Transverse colon (tissue), 3 donors: Measurements from ENCODE around the gene ARHGAP5.
"Not testable (repeated sequence)": the region's sequence is repeated elsewhere in the genome, so short reads cannot be mapped to it uniquely, and the experiment has no call there.

Experiments
- POLR2A ChIP-seq: fragments of 450-650 bp; IDR thresholded peaks from one replicate; pipeline ENCODE4 v1.6.1; 2016; ENCODE audit warnings: antibody characterized with exemption, mild to moderate bottlenecking, moderate library complexity
- TF ChIP-seq, protein P1 (sequence below), 5 experiments: fragments of 200-600 bp in 3 of 5; fragments of 450-650 bp in 2 of 5; sonication (generic) in 3 of 5; IDR thresholded peaks; 1 replicate in 2 of 5; 2 replicates in 3 of 5; pipeline ENCODE4 v1.5.1; 2016 to 2017; ENCODE audit warnings: antibody characterized with exemption in 5 of 5, inconsistent platforms in 3 of 5, mild to moderate bottlenecking in 2 of 5, moderate library complexity in 1 of 5

DNA sequence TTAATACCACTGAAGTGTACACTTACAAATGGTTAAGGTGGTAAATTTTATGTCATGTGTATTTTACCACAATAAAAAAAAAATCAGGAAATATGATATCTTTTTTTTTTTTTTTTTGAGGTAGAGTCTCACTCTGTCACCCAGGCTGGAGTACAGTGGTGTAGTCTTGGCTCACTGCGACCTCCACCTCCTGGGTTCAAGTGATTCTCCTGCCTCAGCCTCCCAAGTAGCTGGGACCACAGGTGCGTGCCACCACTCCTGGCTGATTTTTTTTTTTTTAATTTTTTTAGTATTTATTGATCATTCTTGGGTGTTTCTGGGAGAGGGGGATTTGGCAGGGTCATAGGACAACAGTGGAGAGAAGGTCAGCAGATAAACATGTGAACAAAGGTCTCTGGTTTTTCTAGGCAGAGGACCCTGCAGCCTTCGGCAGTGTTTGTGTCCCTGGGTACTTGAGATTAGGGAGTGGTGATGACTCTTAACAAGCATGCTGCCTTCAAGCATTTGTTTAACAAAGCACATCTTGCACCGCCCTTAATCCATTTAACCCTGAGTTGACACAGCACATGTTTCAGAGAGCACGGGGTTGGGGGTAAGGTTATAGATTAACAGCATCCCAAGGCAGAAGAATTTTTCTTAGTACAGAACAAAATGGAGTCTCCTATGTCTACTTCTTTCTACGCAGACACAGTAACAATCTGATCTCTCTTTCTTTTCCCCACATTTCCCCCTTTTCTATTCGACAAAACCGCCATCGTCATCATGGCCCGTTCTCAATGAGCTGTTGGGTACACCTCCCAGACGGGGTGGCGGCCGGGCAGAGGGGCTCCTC lies 50.0 kb downstream of the ARHGAP5 start:
- TF ChIP-seq, protein P1, sequence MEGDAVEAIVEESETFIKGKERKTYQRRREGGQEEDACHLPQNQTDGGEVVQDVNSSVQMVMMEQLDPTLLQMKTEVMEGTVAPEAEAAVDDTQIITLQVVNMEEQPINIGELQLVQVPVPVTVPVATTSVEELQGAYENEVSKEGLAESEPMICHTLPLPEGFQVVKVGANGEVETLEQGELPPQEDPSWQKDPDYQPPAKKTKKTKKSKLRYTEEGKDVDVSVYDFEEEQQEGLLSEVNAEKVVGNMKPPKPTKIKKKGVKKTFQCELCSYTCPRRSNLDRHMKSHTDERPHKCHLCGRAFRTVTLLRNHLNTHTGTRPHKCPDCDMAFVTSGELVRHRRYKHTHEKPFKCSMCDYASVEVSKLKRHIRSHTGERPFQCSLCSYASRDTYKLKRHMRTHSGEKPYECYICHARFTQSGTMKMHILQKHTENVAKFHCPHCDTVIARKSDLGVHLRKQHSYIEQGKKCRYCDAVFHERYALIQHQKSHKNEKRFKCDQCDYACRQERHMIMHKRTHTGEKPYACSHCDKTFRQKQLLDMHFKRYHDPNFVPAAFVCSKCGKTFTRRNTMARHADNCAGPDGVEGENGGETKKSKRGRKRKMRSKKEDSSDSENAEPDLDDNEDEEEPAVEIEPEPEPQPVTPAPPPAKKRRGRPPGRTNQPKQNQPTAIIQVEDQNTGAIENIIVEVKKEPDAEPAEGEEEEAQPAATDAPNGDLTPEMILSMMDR (IDR thresholded peaks at IDR 0.05), result not testable (repeated sequence)
- TF ChIP-seq POLR2A, result not testable (repeated sequence)
